GM19452 (cell line): ENCODE data around the gene GNL2.
"Not testable (repeated sequence)": the region's sequence is repeated elsewhere in the genome, so short reads cannot be mapped to it uniquely, and the experiment has no call there.

Experiments used
- ATAC-seq: cut with Tn5 transposase; IDR thresholded peaks from one replicate; pipeline ENCODE4 v1.9.1; 2021; ENCODE audit not compliant: unreplicated experiment

The GNL2 gene

DNA sequence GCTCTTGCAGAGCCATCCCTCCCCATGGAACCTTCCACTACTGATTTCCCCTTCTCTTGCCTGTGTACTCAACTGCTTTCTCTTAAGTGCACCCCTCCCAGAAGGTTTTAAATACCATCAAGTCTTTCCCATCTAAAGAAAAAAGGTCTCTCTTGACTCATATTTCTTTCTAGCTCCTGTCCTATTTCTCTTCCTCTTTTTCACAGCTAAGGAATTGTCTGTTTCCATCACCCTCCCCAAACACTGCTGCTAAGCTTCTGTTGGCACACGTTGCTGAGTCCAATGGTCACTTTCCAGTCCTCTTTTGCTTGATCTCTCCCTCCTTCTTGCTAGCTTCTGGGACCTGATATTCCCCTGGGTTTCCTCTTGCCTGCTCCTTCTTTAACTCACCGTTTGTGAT, 13.3 kb upstream of the GNL2 start:
- ATAC-seq = no peak

GRCh38 chr1:37606481-37607263, 10.9 kb upstream of the GNL2 start:
- no peak for ATAC-seq

GRCh38 chr1:37605806-37606474, 10.2 kb upstream of the GNL2 start:
- ATAC-seq = no peak

DNA sequence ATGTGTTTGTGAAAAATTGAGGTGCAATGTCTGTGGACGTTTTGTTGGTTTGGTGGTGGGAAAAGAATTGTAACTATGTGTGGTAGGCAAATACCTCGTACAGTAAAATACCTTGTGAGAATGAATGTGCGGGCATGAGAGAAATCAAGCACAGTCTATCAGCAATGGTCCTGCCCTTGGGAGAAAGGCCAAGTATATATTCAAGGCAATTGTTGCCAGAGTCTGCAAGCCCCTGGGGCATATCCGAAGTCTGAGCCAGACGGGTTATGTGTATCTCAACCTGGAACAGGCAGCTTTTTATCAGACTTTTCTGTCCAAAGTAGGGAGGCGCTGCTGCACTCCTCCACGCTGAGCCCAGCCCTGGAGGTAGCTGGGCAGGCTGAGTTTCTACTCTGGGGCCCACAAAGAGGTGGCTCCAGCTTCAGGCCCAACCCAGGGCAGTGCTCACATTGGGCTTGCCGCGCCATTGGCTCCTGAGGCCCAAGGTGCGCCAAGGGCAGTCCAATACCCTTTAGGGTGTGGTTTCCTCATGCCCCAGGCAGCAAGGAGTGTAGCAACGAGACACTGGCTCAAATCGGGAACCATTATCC, 9.4 kb upstream of the GNL2 start:
- no peak for ATAC-seq

DNA sequence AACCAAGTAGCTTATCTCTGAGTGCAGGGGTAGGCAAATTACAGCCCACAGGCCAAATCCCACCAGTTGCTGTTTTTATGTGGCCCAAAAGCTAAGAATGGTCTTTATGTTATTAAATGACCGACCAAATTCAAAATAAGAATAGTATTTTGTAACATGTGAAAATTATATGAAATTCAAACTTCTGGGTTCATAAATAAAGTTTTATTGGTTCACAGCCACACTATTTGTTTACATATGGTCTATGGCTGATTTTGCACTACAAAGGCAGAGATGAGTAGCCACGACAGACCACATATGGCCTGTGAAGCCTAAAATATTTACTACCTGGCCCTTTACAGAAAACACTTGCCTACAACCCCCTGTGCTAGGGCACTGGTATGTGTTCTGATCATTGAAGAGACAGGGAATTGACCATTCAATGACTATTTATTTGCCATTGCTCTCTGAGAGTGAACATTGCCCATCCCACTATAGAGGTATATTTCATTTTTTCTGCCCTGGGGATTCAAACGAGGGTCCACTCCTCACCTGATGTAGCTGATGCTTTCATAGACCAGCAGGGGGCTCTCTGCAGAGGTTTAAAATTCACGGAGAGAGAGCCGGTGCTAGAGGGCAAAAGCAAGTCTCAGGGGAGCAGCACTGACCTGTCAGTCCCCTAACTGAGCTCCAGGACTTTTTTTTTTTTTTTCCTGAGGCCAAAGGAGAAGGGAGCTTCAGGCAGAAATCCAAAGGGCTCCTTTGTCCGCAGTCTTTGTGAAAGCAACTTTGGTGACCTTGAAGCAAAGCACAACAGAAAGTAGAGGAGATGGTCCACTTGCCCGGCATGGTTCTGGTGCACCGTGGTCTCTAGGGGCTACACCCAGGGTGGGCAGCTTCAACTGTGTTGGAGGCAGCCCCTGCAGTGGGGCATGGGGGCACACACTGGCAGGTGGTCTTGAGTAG, 7.3 kb upstream of the GNL2 start:
- ATAC-seq = no peak

DNA sequence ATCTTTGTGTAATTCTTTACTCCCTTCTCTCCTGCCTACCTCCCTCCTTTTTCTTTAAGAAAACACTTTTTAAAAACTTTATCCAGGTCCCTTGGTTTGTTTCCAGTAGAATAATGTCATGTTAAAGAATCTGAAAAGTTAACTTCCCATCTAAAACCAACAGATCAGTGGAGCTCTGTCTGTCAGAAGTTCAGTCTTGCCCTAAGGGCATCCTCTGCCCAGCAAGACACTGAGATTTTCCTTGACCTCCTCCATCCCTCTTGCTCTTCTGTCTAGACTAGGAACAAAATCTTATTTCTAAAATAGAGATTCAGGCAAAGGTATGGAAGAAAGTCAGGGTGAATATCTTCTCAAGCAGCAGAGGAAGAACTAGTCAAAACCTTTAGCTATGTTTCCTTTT, 5.7 kb upstream of the GNL2 start:
- ATAC-seq = no peak

DNA sequence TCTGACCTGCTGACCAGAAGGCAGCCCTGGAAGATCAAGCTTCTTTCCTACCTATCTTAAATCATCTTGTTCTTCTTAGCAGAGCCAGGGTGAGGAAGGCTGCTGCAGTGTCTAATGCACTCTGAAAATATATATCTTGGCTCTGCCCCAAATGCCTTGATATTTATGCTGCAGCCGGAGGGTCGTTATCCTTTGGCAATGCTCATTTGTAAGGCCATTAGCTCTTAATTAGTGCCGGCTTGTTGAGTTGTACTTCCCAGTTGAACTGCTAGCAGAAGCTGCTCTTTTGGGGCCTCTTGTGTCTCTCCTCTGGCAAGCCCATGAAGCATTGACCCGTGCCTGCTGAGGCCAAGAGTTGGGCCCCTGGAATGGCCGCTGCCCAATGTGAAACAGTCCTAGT, 4.2 kb upstream of the GNL2 start:
- ATAC-seq = no peak

- ATAC-seq = no peak
Observed at GRCh38 chr1:37596182-37596667, 488 bp upstream of the GNL2 start.

DNA sequence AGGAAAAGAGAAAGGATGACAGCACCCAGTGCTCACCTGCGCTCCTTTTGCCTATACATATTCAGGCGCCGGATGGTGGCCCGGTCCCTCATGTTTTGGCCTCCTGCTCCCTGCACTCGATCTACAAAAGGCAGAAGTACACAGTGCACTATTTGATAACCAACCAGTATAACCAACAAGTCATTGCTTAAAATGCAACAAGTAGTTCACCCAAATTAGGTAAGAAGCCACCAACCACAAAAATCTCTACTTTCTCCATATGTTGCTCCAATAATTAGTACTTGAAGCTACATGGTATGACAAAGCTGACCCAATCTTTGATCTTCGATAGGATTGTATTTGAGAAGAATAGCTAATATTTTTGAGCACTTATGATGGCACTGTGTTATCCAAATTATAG, 2.0 kb downstream of the GNL2 start:
- no peak for ATAC-seq

- ATAC-seq = no peak
Observed at GRCh38 chr1:37588939-37589338, 6.8 kb downstream of the GNL2 start.

DNA sequence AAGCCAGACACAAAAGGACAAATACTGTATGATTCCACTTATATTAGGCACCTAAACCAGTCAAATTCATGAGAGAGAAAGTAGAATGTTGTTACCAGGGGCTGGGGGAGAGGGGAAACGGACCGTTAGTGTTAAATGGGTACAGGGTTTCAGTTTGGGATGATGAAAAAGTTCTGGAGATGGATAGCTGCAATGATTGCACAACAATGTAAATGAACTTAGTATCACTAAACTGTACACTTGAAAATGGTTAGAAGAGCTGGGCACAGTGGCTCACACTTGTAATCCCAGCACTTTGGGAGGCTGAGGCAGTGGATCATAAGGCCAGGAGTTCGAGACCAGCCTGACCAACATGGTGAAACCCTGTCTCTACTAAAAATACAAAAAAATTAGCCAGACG, 11.2 kb downstream of the GNL2 start:
- not testable (repeated sequence) for ATAC-seq

GRCh38 chr1:37575692-37576091, 20.0 kb downstream of the GNL2 start:
- no peak for ATAC-seq

DNA sequence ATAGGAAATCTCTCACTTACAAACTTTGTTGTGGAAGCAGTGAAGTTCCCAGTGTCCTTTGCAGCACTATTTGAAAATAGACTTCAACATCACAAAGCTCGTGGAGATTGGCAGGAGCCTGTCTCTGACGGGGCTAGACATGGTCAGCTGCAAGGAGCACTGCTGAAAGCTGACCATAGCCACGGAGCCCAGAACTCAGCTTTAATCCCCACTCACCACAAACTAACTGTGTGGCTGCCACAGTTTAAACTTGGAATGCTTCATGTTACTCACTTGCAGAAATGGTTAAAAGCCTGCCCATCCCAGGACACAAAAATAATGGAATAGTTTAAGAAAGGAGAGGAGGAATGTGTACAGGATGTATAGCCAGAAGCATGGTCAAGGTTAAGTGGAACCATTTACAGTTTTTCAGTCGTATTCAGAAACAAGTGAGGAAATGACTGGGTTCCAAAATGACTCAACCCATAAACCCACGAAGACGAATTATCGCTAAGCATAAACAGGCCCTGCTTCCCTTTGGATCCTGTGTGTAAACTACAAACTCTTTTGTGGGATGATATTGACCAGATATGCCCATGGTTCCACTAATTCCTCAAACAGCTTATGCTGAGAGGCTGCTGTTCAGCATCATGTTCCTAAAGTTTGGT, 20.8 kb downstream of the GNL2 start:
- no peak for ATAC-seq

- no peak for ATAC-seq
Observed at GRCh38 chr1:37570528-37571334, 25.0 kb downstream of the GNL2 start.

GRCh38 chr1:37567023-37567422, 28.7 kb downstream of the GNL2 start:
- no peak for ATAC-seq

DNA sequence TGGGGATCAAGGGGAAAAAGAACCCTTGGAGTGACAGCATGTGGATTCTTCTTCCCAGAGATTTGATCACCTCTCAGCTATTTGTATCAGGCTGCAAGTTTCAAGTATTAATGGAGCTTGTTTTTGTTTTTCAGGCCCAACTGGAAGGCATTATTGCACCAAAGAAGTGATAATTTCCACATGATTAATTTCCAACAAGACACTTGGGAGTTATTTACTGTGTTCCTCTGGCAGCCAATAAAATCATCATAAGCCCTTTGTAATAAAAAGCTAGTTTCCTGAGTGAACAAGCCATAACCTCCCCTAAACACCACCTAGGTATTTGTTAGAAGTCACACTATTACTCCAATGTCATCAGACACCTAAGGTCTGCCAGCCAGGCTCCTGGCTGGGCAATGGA, 30.8 kb downstream of the GNL2 start:
- ATAC-seq = no peak

- no peak for ATAC-seq
Observed at GRCh38 chr1:37562984-37563383, 32.8 kb downstream of the GNL2 start.

DNA sequence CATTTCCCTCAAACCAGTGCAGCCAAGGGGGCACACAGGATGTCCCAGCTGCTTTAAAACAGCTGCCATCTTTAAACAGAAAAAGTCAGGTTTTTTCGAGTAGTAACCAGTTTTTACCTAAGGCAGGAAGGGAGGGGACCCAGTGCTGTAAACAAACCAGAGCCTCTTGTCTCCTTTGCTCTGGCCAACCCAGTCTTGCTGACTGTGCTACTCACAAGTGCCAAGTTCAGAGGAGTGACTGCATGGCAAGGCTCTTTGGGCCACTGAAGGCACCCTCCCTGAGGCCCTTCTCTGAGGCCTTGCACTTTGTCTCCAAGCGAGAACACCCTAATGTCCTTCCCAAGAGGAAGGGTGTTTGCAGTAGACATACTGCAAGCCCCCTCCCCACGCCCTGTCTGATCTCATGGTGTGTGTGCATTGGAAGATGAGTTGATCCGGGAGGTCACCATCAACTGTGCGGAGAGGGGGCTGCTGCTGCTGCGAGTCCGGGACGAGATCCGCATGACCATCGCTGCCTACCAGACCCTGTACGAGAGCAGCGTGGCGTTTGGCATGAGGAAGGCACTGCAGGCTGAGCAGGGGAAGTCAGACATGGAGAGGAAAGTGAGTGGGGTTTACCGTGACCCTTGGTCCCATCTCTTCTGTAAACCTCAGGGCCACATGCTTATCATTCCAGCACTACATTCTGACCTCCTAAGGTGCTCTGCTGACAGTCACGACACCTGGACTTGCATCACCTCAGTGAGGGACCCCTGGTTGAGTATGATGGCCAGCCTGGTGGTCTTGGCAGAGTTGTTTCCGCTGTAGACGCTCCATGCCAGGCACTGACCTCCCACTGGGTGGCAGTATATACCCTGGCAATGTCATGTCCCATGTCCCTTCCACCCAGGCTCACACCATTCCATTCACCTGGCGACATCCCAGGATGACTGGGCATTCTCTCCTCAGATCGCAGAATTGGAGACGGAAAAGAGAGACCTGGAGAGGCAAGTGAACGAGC, 34.3 kb downstream of the GNL2 start:
- ATAC-seq = no peak
